K562 (cell line): Measurements from ENCODE around the gene PPP1R16B. TPM values are rescaled to one million over a fixed set of nuclear protein-coding genes. Genes with fewer than 3 reads are reported as not detected.

Source experiments
- AFF1 ChIP-seq, 2 experiments: fragments of 450-650 bp; IDR thresholded peaks; 2 replicates each; pipeline ENCODE4 v1.6.1; 2018; ENCODE audit warnings: mild to moderate bottlenecking in 2 of 2, low read depth in 1 of 2; ENCODE audit not compliant: partially characterized antibody in 2 of 2
- CCNT2 ChIP-seq: IDR thresholded peaks from 2 replicates; pipeline ENCODE4 v1.6.1; 2011; ENCODE audit warnings: borderline replicate concordance, low read depth, mild to moderate bottlenecking, moderate library complexity, mixed read lengths, low read length; ENCODE audit not compliant: insufficient read length; ENCODE audit errors: extremely low read depth
- HINFP ChIP-seq: fragments of 450-650 bp; conservative IDR thresholded peaks from 2 replicates; pipeline ENCODE4 v1.6.1; 2016; ENCODE audit warnings: missing genetic modification characterization, low read depth, mild to moderate bottlenecking, control low read depth, missing compliant biosample characterization
- HMG20A ChIP-seq: fragments of 450-650 bp; formaldehyde crosslinking; conservative IDR thresholded peaks from 2 replicates; pipeline ENCODE4 v1.4.0; 2020; ENCODE audit warnings: mild to moderate bottlenecking, mixed read lengths
- JUND ChIP-seq, 2 experiments: IDR thresholded peaks; 2 replicates in 1 of 2; 3 replicates in 1 of 2; pipeline ENCODE4 v1.6.1; 2011; ENCODE audit warnings: borderline replicate concordance in 2 of 2, low read depth in 2 of 2, low read length in 2 of 2, improper control_type of control experiment in 1 of 2, missing biosample characterization in 1 of 2, missing genetic modification characterization in 1 of 2, missing genetic modification reagents in 1 of 2
- MCM2 ChIP-seq: fragments of 450-650 bp; IDR thresholded peaks from 2 replicates; pipeline ENCODE4 v1.6.1; 2017; ENCODE audit warnings: low read depth, mild to moderate bottlenecking
- NFYB ChIP-seq: IDR thresholded peaks from 2 replicates; pipeline ENCODE4 v1.6.1; 2011; ENCODE audit warnings: mild to moderate bottlenecking, moderate library complexity; ENCODE audit not compliant: insufficient read length; ENCODE audit errors: extremely low read depth
- PHB ChIP-seq: fragments of 250-450 bp; sonication (Bioruptor Pico); IDR thresholded peaks from 2 replicates; pipeline ENCODE4 v1.5.0; 2021
- TGIF2 ChIP-seq: sonication (generic); formaldehyde crosslinking; IDR thresholded peaks from 2 replicates; pipeline ENCODE4 v1.8.1; 2022; ENCODE audit warnings: mild to moderate bottlenecking, missing genetic modification reagents, moderate library complexity
- ZKSCAN8 ChIP-seq: fragments of 200-800 bp; sonication (Bioruptor generic); IDR thresholded peaks from 2 replicates; pipeline ENCODE4 v1.6.1; 2016; ENCODE audit warnings: missing genetic modification characterization, missing compliant biosample characterization
- ZMIZ1 ChIP-seq, 2 experiments: fragments of 150-350 bp in 1 of 2; IDR thresholded peaks; 2 replicates each; pipeline ENCODE4 v1.6.1; 2012 to 2016; ENCODE audit warnings: low read depth in 2 of 2, low read length in 2 of 2, mild to moderate bottlenecking in 1 of 2, moderate library complexity in 1 of 2
- ZNF263 ChIP-seq: sonication (generic); formaldehyde crosslinking; IDR thresholded peaks from 2 replicates; pipeline ENCODE4 v1.8.0; 2022; ENCODE audit warnings: mild to moderate bottlenecking, missing genetic modification reagents, borderline replicate concordance
- ZNF316 ChIP-seq: fragments of 450-650 bp; IDR thresholded peaks from 2 replicates; pipeline ENCODE4 v1.6.1; 2016
- polyA plus RNA-seq, 8 experiments: library from polyadenylated mRNA; depleted of rRNA in 4 of 8; stranded (reverse) in 5 of 8; unstranded in 3 of 8; fragments of >200 nt; fragmentation: Nextera tagmentation in 2 of 8; fragmentation: Illumina TruSeq in 1 of 8; extraction: Ambion mirVana in 2 of 8; extraction: Trizol in 1 of 8; gene quantifications; 2 replicates each; pipeline versions ENCODE4 v1.2.1 to v1.2.3, GENCODE V29; 2011 to 2014; ENCODE audit warnings: inconsistent platforms in 1 of 8, missing spikeins in 1 of 8
- total RNA-seq, 7 experiments: library from RNA; depleted of rRNA in 6 of 7; stranded (reverse); fragments of >200 nt in 6 of 7; fragmentation: Illumina TruSeq in 2 of 7; extraction: Trizol in 2 of 7; gene quantifications; 2 replicates each; pipeline versions ENCODE4 v1.2.1 to v1.2.3, GENCODE V29; 2011 to 2021; ENCODE audit warnings: low replicate concordance in 1 of 7

PPP1R16B gene
- total and polyA plus RNA-seq, 9 of the 15 experiments (the other 6 are each of a cell fraction or from before 2014, with no cell fraction given) = 1.5 to 11.5 (median 6.8) TPM

GRCh38 chr20:38926142-38926933 lies 120.8 kb downstream of the PPP1R16B start, which contains the start of gene FAM83D (continued):
- no peak for TF ChIP-seq HINFP
- TF ChIP-seq AFF1 (IDR thresholded peaks at IDR 0.05; ENCODE audit: low read depth in 1 of 2, partially characterized antibody in 2 of 2) = no peak
- no peak for TF ChIP-seq MCM2
- no peak for TF ChIP-seq HMG20A (CRISPR knock-in tag)
- TF ChIP-seq CCNT2 = peak; percentile 62
- TF ChIP-seq ZNF263 (CRISPR knock-in tag) = peak; percentile 30
- TF ChIP-seq PHB (CRISPR knock-in tag) = no peak
- no peak for TF ChIP-seq ZNF316
- no peak for TF ChIP-seq TGIF2 (CRISPR knock-in tag)
- peak; percentile 98 for TF ChIP-seq NFYB
- TF ChIP-seq JUND (IDR thresholded peaks at IDR 0.05; ENCODE audit: borderline replicate concordance, low read depth, low read length) = 0 out of 2 replicates have a peak, but pooled peaks have one; percentile 11
- no peak; the same call in 2 of the 3 replicates for TF ChIP-seq JUND (tag; IDR thresholded peaks at IDR 0.05; ENCODE audit: borderline replicate concordance, low read depth, low read length)
- no peak for TF ChIP-seq ZKSCAN8 (CRISPR knock-in tag)
- TF ChIP-seq ZMIZ1 (IDR thresholded peaks at IDR 0.05; ENCODE audit: low read depth in 2 of 2, low read length in 2 of 2) = no peak; a peak in 1 of 4 replicates
